ENCODE data around the gene NTNG2.

The NTNG2 gene

GRCh38 chr9:132155568-132155895 is 6.3 kb upstream of the NTNG2 start:
- H3K4me3 ChIP-seq (replicated peaks in 1 of 2; ENCODE audit: low read depth in 2 of 2, low read length in 2 of 2): no peak overlapping the region
- DNase-seq (ENCODE audit: low read depth in 2 of 2): no peak
- no peak for TF ChIP-seq CTCF (IDR thresholded peaks at IDR 0.05; ENCODE audit: low read depth, low read length)

GRCh38 chr9:132156262-132156661 is 5.6 kb upstream of the NTNG2 start:
- H3K4me3 ChIP-seq (replicated peaks in 1 of 2; ENCODE audit: low read depth in 2 of 2, low read length in 2 of 2): no peak overlapping the region
- DNase-seq (ENCODE audit: low read depth in 2 of 2): no peak
- no peak for TF ChIP-seq CTCF (IDR thresholded peaks at IDR 0.05; ENCODE audit: low read depth, low read length)

GRCh38 chr9:132157347-132158116 is 4.3 kb upstream of the NTNG2 start:
- no peak for TF ChIP-seq CTCF (IDR thresholded peaks at IDR 0.05; ENCODE audit: low read depth, low read length)
- H3K4me3 ChIP-seq (replicated peaks in 1 of 2; ENCODE audit: low read depth in 2 of 2, low read length in 2 of 2): no peak overlapping the region

GRCh38 chr9:132160802-132161742 is 786 bp upstream of the NTNG2 start:
- TF ChIP-seq CTCF (IDR thresholded peaks at IDR 0.05; ENCODE audit: low read depth, low read length): no peak
- DNase-seq (ENCODE audit: low read depth in 2 of 2): peak; percentile 72 to 77
- H3K4me3 ChIP-seq (replicated peaks in 1 of 2; ENCODE audit: low read depth in 2 of 2, low read length in 2 of 2): peak overlapping the region; percentile 52 to 59

More at GRCh38 chr9:132157347-132158116, 4.3 kb upstream of the NTNG2 start:
- DNase-seq (ENCODE audit: low read depth in 2 of 2): no peak

GRCh38 chr9:132162764-132163456 is 1.1 kb downstream of the NTNG2 start:
- DNase-seq (ENCODE audit: low read depth in 2 of 2): no peak
- TF ChIP-seq CTCF (IDR thresholded peaks at IDR 0.05; ENCODE audit: low read depth, low read length): no peak
- peak overlapping the region; percentile 58 to 59 for H3K4me3 ChIP-seq (replicated peaks in 1 of 2; ENCODE audit: low read depth in 2 of 2, low read length in 2 of 2)

GRCh38 chr9:132163457-132163875 is 1.6 kb downstream of the NTNG2 start:
- TF ChIP-seq CTCF (IDR thresholded peaks at IDR 0.05; ENCODE audit: low read depth, low read length): no peak
- H3K4me3 ChIP-seq (replicated peaks in 1 of 2; ENCODE audit: low read depth in 2 of 2, low read length in 2 of 2): no peak overlapping the region
- DNase-seq (ENCODE audit: low read depth in 2 of 2): peak in 1 of 2 donors; percentile 22

All from cardiac fibroblast (primary cell).